Suppressor macrophage treated with lipopolysaccharide for 1 hour (primary cell): ENCODE results near the gene ZMYND8.

Source experiments
- DNase-seq, 3 donors: peaks; one replicate each; pipeline ENCODE4 v3.0.0-alpha.2; 2020 to 2022

The ZMYND8 gene

GRCh38 chr20:47353692-47354463 lies 2.6 kb downstream of the ZMYND8 start:
- DNase-seq = peak in 1 of 3 donors; percentile 45

- no peak for DNase-seq
Measured at GRCh38 chr20:47353239-47353691, 3.2 kb downstream of the ZMYND8 start.

- no peak for DNase-seq
Measured at GRCh38 chr20:47352332-47353238, 3.9 kb downstream of the ZMYND8 start.

GRCh38 chr20:47351643-47352331 lies 4.7 kb downstream of the ZMYND8 start:
- no peak for DNase-seq

DNA sequence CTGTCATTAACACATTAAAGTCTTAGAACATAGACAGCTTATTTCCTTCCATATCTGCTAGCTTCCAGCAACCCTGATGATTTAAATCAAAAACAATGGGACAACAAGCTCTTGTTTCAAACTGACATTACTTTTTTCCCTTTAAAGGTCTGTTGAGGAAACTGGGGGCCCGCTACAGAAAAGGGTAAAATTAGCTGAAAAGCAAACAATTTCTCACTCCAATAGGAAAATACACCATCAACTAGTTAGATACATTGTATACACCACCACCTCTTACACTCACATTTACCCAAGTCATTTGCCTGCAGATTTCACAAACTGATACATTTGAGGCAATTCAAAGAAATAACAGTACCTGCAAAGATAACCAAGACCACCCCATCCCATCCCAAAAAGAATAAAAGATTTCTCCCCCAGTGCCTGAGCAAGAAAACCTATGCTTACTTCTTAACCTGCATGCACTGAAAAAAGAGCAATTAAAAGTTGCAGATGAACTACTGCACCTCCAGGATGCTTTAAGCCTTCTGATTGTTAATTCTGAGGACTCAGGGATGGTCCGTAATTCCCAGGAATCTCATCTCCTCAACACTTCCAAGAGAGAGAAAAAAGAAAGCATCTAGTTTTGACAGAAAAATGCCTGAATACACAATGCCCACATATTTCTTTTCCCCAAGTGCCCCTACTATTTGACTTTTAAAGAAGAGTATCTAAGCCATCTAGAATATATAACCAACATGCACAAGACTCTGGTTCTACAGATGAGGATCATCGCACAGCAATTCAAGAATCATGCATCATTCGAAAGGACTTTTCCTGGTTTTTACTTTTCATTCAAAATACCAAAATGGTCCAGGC lies 5.6 kb downstream of the ZMYND8 start:
- DNase-seq = no peak

- peak in 2 of 3 donors; percentile 70 for DNase-seq
Measured at GRCh38 chr20:47350181-47350550, 6.3 kb downstream of the ZMYND8 start.

- DNase-seq = no peak
Measured at GRCh38 chr20:47349365-47350180, 6.9 kb downstream of the ZMYND8 start.

GRCh38 chr20:47348539-47349142 lies 7.9 kb downstream of the ZMYND8 start:
- peak in 1 of 3 donors; percentile 44 for DNase-seq

DNA sequence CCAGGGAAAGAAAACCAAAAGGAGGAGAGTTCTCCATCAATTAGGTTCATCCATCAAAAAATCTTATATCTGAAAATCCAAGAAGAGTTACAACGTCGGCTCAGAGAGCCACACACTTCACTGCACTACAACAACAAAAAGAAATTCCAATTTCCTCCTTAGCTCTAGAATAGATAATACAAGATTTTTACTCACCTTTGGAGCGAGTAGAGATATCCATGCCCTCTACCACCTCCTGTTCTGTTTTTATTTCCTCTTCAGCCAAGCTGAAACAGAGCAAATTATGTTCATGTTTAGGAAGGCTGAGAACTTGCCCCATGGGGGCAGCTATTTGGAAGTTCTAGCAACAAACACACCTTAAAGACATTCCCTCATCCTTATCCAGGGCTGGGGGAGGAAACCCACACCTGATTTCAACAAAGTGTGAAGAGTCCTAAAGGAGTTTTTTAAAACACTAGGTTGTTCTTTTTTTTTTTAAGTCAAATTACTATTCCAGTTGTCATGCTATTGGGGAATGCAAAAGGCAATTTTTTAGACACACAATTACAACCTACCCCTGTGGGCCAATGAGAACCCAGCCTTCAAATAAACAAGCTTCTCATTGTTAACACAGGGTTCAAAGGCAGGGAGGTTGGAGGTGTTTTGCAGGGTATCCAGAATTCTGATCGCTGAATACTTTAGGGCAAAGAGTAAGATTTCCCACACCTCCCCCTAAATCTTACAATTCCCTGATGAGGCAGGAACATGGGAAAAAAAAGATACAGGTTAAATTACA lies 8.7 kb downstream of the ZMYND8 start:
- DNase-seq = no peak

DNA sequence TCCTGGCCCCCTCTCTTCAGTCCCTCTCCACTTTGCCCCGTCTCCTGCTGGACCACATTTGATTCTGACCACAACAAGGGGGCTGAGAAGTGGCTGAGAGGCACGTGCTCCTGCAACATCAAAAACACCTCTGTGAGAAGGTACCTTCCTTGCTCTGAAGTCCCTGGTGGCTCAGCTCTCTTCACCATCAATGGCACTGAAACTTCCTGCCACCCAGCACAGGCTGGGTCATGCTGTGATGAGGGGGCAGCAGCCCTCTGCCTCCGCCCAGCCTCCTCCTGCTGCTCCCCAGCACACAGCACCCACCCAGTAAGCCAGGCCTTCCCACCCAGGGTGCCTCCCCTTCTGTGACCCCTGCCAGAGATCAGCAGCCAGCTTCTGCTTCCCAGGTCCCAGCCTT lies 10.3 kb downstream of the ZMYND8 start:
- no peak for DNase-seq

DNA sequence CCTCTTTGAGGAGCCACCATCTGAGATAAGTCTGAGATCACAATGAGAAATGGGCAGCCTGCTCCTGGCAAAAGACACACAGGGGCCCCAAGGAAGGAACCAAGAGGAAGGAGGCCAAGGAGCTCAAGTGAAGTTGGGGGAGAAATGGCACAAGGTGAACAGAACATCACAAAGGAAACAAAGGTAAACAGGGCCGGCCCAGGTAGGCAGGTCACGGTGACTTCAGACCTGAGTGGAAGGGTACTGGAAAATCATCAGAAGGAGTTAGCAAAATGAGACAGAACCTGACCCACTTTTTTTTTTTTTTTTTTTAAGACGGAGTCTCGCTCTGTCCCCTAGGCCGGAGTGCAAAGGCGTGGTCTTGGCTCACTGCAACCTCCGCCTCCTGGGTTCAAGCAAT lies 11.3 kb downstream of the ZMYND8 start:
- no peak for DNase-seq

DNA sequence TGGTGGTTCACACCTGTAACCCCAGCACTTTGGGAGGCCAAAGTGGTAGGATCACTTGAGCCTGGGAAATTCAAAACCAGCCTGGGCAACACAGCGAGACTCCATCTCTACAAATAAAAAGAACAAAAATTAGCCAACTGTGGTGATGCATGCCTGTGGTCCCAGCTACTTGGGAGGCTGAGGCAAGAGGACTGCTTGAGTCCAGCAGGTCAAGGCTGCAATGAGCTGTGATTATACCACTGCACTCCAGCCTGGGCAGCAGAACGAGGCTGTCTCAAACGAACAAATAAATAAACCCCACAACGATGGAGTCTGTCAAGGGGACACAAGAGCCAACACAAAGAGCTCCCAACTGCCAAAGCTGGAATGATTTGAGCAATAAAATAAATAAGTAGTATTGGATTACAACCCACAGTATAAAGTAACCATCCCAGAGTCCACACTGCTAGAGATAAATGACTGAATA lies 13.5 kb downstream of the ZMYND8 start:
- no peak for DNase-seq

DNA sequence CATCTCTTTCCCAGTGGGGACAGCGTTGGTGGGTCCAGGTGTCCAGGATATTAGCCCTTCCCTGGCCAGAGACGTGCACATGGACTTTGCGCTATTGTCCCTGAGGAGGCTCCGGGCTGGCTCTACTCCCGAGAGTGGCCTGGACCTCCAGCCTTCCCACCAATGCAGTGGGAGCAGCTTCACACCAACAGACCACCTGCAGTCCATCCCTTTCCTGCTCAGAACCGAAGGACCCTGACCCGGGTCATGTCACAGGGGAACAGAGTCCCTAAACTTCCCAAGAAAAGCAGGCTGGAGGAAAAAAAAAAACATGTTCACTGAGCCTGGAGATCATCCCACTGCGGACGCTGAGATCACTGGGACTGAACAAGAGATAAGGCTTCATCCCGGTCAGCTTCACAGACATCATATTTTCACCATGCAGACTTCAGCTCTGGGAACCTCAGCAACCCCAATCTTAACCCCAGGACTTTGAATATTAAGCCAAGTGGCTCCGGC lies 18.3 kb downstream of the ZMYND8 start:
- DNase-seq = no peak

DNA sequence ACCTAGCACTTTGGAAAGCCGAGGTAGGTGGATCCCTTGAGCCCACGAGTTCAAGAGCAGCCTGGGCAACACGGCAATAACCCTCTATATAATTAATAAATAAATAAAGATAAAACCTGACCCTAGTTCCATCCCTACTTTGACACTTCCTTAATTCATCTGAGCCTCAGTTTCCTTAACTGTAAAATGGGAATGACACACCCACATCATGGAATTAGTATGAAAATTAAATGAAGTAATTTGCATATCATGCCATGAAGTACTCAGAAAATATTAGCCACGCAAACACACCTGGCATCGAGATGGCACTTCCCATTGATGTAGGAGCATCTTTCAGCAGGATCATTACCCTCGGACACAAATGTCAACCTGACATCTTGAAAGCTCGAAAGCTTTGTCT lies 19.1 kb downstream of the ZMYND8 start:
- no peak for DNase-seq

DNA sequence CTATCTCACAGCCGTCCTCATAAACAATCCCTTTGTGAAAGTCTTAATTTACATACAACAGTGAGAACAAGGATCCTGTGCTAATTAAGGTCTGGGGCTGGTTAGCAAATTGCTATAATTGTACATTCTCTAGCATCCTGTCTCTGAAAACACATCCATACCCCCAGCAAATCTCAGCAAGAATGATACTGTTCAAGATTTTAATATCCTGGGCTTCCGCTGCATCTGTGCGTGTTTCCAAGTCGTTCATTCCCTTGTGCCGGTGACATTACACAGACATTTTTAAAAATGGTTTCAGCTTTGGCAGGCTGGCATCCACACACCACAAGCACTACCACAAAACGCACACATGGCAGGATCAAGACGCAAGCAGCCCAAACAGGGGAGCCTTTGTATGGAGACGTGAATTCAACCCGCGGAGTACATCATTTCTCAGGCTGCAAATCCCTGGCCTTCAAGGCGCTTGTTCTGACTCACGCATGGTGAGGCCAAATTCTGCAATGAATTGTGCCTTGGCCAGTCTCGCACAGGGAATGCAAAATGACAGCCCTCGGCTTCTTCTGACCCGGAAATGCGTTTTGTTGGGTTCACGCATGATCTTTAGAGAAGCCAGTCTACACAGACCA lies 20.3 kb downstream of the ZMYND8 start:
- DNase-seq = no peak

GRCh38 chr20:47335251-47336128 lies 21.0 kb downstream of the ZMYND8 start:
- no peak for DNase-seq

DNA sequence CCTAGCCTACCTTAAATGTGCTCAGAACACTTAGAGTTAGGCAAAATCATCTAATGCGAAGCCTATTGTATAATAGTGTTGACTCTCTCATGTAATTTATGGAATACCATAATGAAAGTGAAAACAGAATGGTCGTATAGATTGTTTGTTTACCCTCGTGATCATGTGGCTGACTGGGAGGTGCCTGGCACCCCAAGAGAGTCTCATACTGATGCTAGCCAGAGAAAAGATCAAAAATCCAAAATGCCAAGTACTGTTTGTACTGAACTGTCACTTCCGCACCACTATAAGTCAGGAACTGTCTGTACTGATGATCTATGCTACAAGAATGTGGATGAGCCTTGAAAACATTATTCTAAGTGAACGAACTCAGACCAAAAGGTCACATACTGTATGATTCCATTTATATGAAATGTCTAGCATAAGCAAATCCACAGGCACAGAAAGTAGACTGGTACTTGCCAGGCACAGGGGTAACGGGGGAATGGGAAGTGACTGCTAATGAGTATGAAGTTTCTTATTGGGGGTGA lies 22.4 kb downstream of the ZMYND8 start:
- DNase-seq = peak; percentile 49 to 55 (median 50)
